GM18858 (cell line): ENCODE results near the gene RENBP.
"Not testable (repeated sequence)": the region's sequence is repeated elsewhere in the genome, so short reads cannot be mapped to it uniquely, and the experiment has no call there.

ENCODE experiments used
- ATAC-seq: cut with Tn5 transposase; IDR thresholded peaks from one replicate; pipeline ENCODE4 v1.9.1; 2021; ENCODE audit not compliant: unreplicated experiment

The RENBP gene

DNA sequence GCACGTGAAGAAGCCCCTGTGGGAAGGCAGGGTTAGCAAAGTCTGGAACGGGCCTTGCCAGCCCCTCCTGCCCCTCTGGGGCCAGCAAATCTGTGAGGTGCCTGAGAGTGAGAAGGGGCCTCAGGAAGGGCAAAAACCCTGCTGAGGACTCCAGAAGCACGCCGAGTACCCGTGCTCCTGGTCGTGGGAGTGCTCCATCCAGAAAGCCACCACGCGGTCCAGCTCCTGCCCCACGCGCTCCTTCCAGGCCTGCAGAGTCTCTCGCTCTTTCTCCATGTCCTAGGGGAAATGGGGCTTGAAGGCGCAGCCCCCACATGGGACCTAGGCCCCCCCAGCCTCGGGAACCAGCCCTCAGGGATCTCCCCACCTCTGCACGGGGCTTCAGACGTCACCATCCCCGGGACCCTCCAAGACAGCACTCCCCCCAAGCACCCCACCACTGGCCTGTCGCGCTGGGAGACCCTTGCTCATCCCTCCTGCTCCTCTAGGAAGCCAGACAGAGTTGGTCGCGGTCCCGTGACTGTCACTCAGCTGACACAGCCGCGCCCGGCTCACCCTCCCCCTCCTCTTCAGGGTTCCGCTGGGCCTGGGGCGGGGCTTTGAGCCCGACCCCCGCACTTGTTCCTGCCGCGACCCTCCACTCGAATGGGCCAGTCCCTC is at the start of gene RENBP:
Gene RENBP (minus strand): TSS at position 504 of the 660 bp plus-strand sequence. CDS start 33 bp downstream, at position 471.
- no peak for ATAC-seq

- no peak for ATAC-seq
Measured at GRCh38 chrX:153993978-153994377, 49.5 kb upstream of the RENBP start.

GRCh38 chrX:153993079-153993478 is 48.6 kb upstream of the RENBP start:
- no peak for ATAC-seq

GRCh38 chrX:153992180-153992579 is 47.7 kb upstream of the RENBP start:
- no peak for ATAC-seq

DNA sequence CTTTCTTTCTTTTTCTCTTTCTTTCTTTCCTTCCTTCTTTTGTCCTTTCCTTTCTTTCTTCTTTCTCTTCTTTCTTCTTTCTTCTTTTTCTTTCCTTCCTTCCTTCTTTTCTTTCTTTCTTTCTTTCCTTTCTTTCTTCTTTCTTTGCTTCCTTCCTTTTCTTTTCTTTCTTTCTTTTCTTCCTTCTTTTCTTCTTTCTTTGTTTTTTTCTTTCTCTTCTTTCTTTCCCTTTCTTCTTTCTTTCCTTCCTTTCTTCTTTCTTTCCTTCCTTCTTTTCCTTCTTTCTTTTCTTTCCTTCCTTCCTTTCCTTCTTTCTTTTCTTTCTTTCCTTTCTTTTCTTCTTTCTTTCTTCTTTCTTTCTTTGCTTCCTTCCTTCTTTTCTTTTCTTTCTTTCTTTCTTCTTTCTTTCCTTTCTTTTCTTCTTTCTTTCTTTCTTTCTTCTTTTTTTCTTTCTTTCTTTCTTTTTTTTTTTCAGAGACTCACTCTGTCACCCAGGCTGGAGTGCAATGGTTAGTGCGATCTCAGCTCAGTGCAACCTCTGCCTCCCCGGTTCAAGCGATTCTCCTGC is 46.7 kb upstream of the RENBP start:
- no peak for ATAC-seq

DNA sequence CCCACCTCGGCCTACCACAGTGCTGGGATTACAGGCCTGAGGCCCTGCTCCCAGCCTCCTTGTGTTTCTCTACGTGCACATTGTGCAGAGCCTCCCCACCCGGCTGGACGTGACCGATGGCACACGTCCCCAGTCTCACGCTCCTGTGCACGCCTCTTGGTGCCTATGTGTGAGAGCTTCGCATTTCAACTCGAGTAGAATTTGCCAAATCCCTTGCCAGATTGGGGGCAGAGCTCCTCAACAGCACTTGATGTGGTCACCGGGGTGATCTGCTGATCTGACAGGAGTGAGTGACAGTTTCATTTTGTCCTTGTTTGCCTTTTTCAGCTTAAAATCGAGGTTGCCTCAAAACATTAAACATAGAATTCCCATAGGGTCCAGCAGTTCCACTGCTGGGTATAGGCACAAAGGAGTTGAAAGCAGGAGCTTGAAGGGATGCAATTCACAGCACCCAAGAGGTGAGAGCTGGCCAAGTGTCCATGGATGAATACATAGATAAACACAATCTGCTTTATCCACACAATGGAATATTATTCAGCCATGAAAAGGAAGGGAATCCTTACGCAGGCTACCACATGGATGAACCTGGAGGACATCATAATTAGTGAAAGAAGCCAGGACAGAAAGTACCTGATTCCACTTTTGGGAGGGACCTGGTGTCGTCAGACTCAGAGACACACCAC is 45.7 kb upstream of the RENBP start:
- ATAC-seq = no peak

DNA sequence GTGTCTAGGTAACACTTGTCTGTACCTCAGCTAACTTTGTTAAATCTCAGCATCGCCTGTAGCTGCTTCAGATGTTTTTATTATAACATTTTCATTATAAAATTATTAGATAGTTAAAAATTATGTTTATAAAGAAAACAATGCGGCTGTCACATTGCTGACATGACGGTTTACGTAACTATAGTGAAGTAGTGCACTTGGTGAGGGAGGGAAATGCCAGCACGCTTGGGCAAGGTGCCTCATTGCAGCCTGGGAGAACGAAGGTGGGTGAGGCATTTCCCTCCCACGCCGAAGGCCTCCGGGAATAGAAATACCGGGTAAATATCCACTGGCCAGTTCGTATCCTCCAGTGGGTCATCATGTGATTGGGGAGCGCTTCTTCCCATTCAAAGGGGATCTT is 44.0 kb upstream of the RENBP start:
- no peak for ATAC-seq

- no peak for ATAC-seq
Measured at GRCh38 chrX:153984351-153985178, 40.1 kb upstream of the RENBP start.

- no peak for ATAC-seq
Measured at GRCh38 chrX:153983321-153983801, 38.9 kb upstream of the RENBP start.

DNA sequence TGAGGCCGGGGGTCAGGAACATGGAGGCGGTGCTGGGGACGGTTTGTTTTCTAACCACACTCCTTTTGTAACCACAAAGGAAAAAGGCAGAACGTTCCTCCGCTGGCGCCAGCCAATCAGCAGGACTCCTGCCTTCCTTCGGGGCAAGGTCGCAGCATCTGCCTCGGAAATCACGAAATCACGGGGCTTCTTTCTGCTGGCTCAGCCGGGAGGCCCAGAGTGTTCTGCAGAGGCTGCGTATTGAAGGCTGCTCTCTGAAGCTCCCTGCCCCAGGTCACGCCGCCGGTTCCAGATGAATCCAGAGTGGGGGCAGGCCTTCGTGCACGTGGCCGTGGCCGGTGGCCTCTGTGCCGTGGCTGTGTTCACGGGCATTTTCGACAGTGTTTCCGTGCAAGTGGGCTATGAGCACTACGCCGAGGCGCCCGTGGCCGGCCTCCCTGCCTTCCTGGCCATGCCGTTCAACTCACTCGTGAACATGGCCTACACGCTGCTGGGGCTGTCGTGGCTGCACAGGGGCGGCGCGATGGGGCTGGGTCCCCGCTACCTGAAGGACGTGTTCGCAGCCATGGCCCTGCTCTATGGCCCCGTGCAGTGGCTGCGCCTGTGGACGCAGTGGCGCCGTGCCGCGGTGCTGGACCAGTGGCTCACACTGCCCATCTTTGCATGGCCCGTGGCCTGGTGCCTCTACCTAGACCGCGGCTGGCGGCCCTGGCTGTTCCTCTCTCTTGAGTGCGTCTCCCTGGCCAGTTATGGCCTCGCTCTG is 37.5 kb upstream of the RENBP start:
- no peak for ATAC-seq

DNA sequence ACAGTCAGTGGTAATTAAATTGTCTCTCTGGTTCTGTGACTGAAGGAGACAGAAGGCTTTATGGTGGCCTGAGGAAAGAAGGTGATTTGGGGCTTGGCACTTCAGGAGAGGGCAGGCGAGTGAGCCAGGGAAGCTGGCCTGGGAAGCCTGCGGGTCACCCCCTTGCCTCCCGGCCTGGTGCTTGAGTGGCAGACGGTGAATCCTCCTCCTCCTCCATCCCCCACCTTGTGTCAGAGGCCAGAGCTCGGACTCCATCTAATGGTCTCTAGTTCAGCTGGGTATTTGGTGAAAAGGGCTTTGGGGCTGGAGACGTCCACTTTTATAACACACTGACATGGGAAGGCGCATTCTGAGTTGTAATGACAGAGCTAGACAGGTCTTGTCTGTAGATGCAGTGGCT is 36.8 kb upstream of the RENBP start:
- no peak for ATAC-seq

GRCh38 chrX:153980394-153980793 is 36.0 kb upstream of the RENBP start:
- ATAC-seq = not testable (repeated sequence)

DNA sequence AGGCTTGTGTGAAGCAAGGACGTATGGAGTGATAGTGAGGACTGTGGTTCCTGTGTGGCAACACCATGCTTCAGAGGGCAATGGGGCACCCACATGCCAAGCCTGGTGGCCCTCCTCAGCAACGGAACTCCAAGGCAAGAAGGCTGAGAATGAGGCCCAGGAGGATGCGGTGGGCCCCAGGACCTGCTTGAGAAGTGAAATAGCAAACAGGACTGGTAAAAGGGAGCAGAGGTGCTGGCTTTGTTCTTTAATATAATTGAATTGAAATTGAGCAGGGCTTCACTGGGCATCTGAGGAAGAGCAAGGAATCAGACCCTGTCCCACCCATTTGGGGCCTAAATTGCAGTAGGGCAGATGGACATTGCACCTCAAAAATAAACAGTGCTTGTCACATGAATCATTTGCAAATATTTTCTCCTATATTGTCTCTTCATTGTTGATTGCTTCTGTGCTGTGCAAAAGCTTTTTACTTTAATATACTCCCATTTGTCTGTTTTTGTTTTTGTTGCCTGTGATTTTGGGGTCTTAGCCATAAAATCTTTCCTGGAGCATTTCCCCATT is 30.4 kb upstream of the RENBP start:
- ATAC-seq = no peak

DNA sequence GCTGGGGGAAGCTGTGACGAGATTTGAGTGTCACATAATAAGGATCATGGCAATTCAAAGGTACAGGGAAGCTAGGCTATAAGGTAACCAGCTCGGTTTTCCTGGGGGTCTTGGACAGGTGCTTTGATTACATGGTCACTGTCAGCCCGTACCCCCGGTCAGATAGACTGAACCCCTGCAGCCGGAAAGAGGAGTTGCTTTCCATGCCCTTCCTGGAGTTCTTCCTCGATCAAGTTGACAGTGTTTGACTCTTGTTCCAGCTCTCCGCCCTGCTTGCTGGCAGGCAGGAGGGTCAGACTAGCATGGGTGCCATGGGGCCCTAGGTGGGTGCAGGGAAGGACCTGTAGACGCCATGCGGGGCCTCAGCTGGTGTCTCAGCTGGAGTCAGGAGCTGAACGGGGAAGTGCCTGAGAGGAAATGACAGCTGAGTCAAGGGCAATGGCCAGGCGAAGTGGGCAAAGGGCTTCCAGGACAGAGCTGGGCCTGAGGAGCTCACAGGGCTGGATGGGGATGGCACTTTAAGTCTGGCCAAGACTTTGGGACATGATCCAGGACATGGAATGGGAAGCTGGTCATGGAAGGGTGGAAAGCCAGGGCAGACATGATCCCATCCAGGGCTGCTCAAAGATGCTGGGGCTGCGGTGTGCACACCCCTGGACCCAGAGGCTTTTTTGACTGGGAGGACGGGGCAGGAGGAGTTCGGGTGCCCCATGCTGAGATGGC is 29.7 kb upstream of the RENBP start:
- no peak for ATAC-seq

GRCh38 chrX:153973127-153974002 is 28.9 kb upstream of the RENBP start:
- ATAC-seq = no peak

GRCh38 chrX:153972368-153973126 is 28.1 kb upstream of the RENBP start, which contains the start of gene TMEM187:
Gene TMEM187 (plus strand): TSS chrX:153972754. CDS start chrX:153982063, 9,309 bp downstream.
- peak; percentile 49 for ATAC-seq

DNA sequence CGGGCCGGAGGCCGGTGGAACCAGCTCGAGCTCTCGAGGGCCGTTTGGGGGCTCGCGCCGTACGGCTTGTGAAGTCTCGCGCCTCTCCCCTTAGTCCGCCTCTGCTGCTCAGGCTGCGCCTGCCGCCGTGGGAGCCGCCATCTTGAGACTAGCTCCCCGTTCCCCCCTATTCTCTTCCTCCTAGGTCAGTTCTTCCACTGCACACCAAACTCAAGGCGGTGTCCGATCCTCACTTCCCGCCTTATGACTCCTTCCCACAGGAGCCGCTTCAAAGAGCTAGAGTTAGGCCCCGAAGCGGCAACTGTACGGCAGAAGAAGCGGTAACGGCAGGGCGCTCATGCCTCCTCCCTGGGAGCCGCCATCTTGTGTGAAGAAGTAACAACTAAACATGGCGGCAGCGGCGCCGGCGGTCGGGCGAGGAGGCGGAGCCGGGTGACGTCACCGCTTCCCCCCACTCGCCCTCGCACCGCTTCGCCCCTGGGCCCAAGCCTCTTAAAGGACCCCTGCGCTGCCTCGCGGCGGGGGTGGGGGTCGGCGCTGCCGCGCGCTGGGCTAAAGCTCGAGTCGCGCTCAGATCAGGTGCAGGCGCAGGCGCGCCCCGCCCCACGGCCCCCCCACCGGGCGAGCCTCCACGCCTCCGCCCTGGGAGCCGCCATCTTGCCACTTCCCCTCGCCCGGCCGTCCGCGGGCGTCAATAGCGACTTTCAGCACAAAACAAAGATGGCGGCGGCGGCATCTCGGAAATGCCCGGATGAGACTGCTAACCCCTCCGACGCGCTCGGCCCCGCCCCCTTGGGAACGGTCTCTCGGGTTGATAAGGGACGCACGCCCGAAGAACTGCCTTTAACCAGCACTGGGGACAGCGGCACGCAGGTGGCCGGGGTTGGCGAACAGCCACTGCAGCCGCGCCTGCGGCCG is 27.3 kb upstream of the RENBP start, which contains the start of gene HCFC1:
Gene HCFC1 (minus strand): TSS at position 369 of the 918 bp plus-strand sequence. CDS start 978 bp downstream, outside the sequence.
- ATAC-seq = peak; percentile 27
